IMR-90 (cell line): Measurements from ENCODE around the gene PDS5A.
"Not testable (repeated sequence)": the region's sequence is repeated elsewhere in the genome, so short reads cannot be mapped to it uniquely, and the experiment has no call there.

Experiments
- BHLHE40 ChIP-seq: fragments of 150-350 bp; IDR thresholded peaks from 2 replicates; pipeline ENCODE4 v1.6.1; 2016; ENCODE audit warnings: mild to moderate bottlenecking, low read depth, low read length
- CEBPB ChIP-seq: IDR thresholded peaks from 2 replicates; pipeline ENCODE4 v1.6.1; 2012; ENCODE audit warnings: low read depth, low read length, improper control_type of control experiment
- CTCF ChIP-seq: conservative IDR thresholded peaks from 2 replicates; pipeline ENCODE4 v1.5.1; 2012; ENCODE audit warnings: mild to moderate bottlenecking, low read depth, low read length, improper control_type of control experiment
- FOS ChIP-seq: fragments of 150-350 bp; IDR thresholded peaks from 2 replicates; pipeline ENCODE4 v1.6.1; 2016; ENCODE audit warnings: low read depth, low read length
- MAFK ChIP-seq: IDR thresholded peaks from 2 replicates; pipeline ENCODE4 v1.6.1; 2012; ENCODE audit warnings: low read depth, low read length, improper control_type of control experiment
- MAZ ChIP-seq: IDR thresholded peaks from 2 replicates; pipeline ENCODE4 v1.6.1; 2012; ENCODE audit warnings: low read depth, mild to moderate bottlenecking, low read length, improper control_type of control experiment, moderate library complexity, borderline replicate concordance
- MXI1 ChIP-seq: IDR thresholded peaks from 2 replicates; pipeline ENCODE4 v1.6.1; 2012; ENCODE audit warnings: low read depth, mild to moderate bottlenecking, low read length, moderate library complexity, borderline replicate concordance
- NFE2L2 ChIP-seq: fragments of 150-350 bp; IDR thresholded peaks from 2 replicates; pipeline ENCODE4 v1.6.1; 2016; ENCODE audit warnings: low read depth, mild to moderate bottlenecking, low read length
- POLR2A ChIP-seq: IDR thresholded peaks from 2 replicates; pipeline ENCODE4 v1.6.1; 2012; ENCODE audit warnings: mild to moderate bottlenecking, low read depth, low read length
- RAD21 ChIP-seq: IDR thresholded peaks from 2 replicates; pipeline ENCODE4 v1.6.1; 2012; ENCODE audit warnings: low read length, improper control_type of control experiment
- RFX5 ChIP-seq: IDR thresholded peaks from 2 replicates; pipeline ENCODE4 v1.8.0; 2012; ENCODE audit warnings: low read depth, mild to moderate bottlenecking, low read length, moderate library complexity
- SMC3 ChIP-seq: fragments of 150-350 bp; IDR thresholded peaks from 2 replicates; pipeline ENCODE4 v1.6.1; 2016; ENCODE audit warnings: low read depth, mild to moderate bottlenecking, antibody characterized with exemption, low read length, moderate library complexity
- USF2 ChIP-seq: fragments of 150-350 bp; IDR thresholded peaks from 2 replicates; pipeline ENCODE4 v1.6.1; 2017; ENCODE audit warnings: mild to moderate bottlenecking, antibody characterized with exemption, low read length, low read depth

GRCh38 chr4:39838431-39838830, 139.3 kb downstream of the PDS5A start:
- TF ChIP-seq FOS, POLR2A, CTCF, USF2, RFX5, RAD21, NFE2L2, BHLHE40, MXI1, SMC3, MAZ, CEBPB, MAFK: not testable (repeated sequence)
